ENCODE results near the gene MRPS6.

The MRPS6 gene

GRCh38 chr21:34105947-34106541 is 32.7 kb downstream of the MRPS6 start:
- no peak for DNase-seq

- DNase-seq, result no peak
Observed at GRCh38 chr21:34107606-34108005, 34.2 kb downstream of the MRPS6 start.

DNA sequence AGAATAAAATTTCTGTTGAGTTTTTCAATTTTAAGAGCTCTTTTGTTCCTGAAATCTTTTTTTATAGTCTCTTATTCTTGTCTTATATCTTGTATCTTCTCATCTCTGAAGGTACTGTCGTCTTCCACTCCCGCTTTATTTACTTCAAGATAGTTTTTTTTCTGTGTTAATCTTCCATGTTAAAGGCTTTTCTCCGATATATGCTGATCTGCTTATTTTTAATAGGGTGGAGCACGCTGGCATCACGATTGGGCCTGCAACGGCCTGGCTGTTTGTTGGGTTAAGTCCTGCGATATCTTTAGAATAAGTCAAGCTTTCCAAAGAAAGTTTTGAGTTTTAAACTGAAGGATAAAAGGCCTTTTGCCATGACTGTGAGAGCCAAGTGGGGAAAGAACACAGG is 35.7 kb downstream of the MRPS6 start:
- DNase-seq, result no peak

DNA sequence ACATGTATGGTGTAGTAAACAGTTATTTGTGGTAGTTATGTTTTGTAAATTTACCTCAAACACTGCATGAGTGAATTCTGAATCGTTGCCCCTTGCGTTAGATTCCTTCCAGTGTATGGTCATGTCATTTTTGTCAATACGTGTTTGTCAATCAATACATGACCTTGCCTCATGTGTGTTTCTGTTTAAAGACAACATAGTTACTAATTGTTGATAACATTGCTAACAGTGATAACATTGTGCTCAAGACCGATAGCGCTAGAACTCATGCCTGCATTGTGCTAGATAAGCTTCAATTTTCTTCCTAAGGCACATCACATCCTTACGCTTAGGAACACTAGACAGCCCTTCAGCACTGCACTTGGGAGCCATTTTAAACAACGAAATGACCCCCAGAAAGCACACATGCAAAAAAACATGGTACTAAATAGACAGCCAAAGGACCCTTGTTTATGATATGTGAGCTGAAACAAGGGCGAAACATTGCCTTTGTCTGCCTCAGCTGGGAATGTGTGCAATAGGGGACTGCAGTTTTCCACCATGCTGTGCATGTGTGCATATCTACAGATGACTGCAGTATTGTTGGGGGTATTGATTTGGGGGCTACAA is 37.3 kb downstream of the MRPS6 start:
- no peak for DNase-seq

GRCh38 chr21:34112316-34113033 is 39.1 kb downstream of the MRPS6 start:
- DNase-seq, result no peak

DNA sequence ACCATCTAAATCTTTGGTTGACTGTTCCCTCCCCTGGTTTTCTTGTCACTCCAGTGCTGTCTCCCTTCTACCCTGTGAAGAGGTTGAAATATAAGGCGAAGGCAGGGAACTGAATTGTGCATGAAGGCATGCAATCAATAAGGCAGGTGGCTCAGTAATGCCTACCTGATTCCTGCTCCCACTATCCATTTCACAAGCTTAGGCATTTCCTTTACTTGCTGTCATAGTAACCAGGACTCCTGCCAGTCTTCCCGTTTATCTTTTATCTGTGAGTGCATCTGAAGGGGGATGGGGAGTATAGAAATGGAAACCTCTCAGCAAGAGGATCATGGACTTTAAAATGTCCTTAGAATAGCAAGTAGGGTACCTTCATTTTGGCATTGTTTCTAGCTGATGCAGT is 40.5 kb downstream of the MRPS6 start:
- no peak for DNase-seq

DNA sequence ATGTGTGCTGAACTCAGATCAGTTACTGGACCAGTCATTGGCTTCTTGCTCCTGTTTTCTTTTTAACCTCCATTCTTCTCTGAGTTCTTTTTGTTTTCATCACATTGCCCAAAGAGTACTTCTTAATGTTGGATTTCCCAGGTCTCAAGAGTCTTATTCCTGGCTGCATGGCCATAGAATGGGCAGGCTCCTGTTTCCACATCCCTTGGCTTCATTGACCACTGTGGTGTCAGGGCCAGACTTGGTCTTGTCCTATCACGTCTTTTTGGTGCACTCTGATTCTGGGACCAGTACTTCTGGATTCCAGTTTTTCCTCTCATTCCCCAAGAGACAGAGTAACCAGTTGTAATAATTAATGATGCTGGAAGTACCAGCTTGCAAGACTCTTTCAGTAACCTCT is 41.8 kb downstream of the MRPS6 start:
- no peak for DNase-seq

DNA sequence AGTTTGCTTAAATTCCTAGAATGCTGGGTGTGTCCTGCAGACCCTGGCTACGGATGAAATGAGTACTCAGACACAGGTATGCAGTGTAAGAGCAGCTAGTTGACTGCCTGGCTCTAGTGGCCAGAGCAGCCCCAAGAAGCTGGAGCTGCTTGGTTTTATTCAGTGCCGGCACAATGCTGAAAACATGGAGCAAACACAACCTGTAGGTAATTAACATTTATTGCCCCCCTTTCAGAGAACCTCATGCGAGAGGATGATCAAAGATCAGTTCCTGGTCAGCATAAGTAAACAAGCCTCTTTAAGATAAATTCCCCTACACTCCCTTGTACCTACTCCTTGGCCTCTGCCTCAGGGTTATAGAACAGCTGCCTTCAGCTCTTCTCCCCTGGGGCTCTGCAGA is 43.2 kb downstream of the MRPS6 start:
- no peak for DNase-seq

GRCh38 chr21:34120867-34121266 is 47.5 kb downstream of the MRPS6 start:
- no peak for DNase-seq

GRCh38 chr21:34122047-34122446 is 48.7 kb downstream of the MRPS6 start:
- no peak for DNase-seq

GRCh38 chr21:34123609-34124008 is 50.2 kb downstream of the MRPS6 start:
- DNase-seq, result no peak

DNA sequence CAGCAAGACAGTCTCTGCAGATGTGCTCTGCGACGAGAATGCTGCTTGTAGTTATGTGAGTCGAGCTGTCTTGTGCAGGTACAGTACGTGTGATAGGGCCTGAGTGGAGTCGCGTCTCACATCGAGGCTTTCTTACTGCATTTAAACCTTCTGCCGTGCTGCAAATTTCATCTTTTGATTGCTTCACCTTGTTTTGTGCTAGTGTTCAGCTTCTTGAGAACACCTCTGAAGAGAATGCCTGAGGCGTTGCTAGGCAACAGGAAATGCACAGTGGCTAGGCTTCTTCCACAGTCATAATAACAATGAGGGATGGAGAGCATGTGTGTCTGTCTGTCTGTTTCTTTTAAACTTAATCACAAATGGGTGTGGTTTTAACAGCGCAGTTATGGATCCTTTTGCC is 52.9 kb downstream of the MRPS6 start:
- no peak for DNase-seq

DNA sequence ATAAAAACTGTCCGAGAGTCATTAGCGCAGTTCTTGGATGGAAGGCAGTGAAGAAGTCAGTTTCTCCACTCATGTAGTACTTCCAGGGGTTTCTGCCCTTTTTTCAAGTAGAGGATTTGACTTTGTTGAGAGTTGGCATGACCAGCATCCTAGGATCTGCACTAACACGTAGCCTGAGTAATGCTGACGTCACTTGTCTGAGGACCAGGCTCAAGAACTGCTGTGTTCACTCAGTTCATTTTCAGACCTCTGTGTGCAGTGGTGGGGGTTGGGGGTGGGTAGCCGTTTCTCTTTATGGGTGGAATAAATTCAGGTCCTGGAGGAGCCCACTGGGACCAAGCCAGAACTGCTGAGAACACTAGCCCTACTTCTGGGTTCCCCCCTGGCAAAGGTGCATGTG is 53.3 kb downstream of the MRPS6 start:
- DNase-seq, result no peak

DNA sequence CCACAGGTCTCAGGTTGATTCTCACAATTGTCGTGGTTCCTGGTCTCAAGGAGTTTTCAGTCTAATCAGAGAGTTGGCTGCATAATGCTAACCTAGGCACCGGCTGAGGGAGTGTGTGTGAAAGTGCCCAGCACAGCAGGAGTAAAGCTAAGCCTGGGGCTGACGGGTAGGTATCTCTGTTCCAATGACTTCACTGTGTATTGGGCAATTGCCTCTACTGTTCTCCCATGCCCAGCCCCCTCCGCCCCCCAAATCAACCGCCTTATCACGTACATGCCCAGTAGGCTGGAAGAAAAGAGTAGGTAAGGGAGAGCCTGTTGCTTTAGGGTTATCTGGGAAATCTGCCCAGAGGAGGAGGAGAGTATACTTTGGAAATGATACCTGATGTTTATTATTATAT is 54.7 kb downstream of the MRPS6 start:
- DNase-seq, result no peak

- DNase-seq, result no peak
Observed at GRCh38 chr21:34128674-34129038, 55.3 kb downstream of the MRPS6 start.

DNA sequence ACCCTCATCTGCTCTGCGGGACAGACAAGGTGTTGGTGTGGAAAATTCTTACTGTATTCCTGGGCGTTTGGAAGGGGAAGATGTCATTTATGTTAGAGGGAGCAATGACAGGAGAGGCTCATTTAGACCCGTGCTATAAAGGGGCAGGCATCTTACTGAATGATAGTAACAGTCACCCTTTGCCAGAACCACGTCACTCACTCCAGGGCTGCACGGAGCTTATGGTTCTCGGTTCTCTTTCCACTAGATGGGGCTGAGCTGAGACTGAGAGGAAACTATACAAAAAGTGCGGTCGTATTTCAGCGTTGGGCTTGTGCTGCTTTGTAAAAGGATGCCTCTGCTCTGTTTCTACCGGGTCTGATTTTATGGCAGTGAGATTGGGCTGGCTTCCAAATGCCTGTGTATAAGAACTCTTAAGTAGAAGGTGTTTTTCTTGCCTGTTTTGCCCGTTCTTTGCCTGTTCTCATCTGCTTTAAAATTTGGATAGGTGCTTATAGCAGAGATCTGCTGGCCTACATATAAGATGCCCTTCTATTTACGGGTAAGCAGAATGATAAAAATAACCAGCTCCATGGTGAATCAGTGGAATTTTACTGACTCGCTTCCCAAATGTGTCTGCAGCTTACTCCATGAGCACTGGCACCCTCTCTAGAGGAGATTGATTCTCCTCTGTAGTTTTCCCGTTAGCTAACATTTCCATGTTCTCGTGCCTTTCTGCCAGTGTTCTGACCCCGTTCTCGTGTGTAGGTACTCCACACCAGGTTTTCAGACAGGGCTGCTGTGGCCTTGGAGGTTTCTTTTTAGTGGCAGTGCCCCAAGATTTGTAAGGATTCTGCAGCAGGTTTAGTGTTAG is 55.9 kb downstream of the MRPS6 start:
- DNase-seq, result no peak

GRCh38 chr21:34129901-34130715 is 56.7 kb downstream of the MRPS6 start:
- no peak for DNase-seq

DNA sequence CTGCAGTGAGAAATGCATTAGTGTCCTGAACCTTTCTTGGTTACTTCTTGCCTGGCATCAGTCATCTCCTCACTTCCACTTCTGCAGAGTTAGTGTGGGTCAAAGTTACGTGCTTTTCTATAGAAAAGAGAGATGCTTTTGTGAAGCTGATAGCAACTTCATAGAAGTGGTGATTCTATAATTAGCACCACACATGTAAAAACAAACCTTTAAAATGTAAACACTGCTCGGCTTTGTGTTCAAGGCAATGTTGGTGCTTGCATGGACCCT is 57.3 kb downstream of the MRPS6 start:
- no peak for DNase-seq

- DNase-seq, result no peak
Observed at GRCh38 chr21:34131586-34131985, 58.2 kb downstream of the MRPS6 start.

DNA sequence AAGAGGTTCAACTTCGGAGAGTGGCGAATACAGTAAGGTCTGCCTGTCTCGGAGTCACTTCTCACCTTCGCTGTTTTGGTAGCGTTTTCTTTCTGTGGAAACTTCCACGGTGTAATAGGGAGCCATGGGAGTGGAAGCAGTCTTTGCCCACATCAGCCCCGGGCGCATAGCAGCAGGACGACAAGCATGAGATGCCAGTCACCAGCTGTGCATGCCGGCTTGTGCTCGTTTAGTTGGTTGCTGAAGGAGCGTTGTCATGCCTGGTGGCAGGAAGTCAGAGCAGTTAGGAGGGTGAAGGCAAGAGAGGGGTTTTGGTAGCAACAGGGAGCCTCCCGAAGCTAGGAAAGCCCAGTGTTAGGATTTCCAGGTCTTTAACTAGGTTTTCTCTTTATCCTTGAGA is 58.8 kb downstream of the MRPS6 start:
- DNase-seq, result no peak

DNA sequence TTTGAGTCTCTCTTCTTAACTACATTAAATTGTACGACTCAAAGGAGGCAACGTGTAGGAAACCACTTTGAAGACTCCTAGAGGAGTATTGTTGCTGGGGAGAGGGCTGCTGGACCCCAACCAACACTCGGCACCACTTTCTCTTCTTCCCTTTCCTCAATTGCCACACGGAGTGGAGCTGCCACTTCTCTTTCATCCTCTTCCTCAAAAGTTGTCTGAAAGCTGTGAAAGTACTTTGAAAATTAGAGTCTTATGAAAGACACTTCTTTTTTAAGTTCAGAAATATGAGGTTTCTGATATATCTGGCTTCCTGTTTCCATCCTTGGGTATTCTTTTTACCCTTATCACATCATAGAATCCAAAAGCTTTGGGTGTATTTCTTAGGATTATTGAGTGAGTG is 59.5 kb downstream of the MRPS6 start:
- DNase-seq, result no peak

DNA sequence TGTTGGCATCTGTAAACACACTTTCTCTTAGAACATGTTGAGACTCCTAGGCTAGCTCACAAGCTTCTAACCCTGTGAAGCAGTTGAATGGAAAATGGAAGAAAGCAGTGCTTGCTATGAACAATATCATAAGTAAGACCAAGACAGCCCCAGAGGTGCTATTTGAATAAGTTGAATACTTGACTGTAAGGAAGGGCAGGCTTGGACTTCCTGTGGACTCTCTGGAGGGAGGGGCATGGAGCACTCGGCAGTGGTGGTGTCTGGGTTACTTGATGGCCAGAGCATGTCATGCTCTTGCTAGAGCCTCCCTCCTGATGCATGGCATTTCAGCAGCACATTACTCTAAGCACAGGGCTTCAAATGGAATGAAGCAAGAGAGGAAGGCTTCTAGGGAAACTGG is 60.0 kb downstream of the MRPS6 start:
- no peak for DNase-seq

DNA sequence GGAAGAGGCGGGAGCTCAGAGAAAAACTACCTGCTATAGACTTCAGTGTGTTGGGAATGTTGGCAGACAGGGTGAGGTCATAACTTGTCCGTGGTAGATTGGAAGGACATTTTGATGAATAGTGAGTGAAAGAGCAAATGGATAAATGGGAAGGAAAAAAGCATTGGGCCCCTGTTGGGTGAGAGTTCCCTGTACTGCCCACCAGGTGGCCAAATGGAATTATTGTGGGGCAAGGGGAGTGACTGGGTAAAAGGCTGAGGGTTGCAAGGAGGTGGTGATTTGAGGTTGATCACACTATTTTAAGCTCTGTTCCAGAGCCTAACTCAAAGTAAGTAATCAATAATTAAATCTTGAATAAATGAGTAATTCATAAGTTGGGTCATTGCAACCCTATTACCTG is 60.4 kb downstream of the MRPS6 start:
- no peak for DNase-seq
